ENCODE results near the gene ARIH2. TPM values are rescaled to one million over a fixed set of nuclear protein-coding genes. Genes with fewer than 3 reads are reported as not detected.
"Not testable (repeated sequence)": the region's sequence is repeated elsewhere in the genome, so short reads cannot be mapped to it uniquely, and the experiment has no call there.

ARIH2 gene
- total RNA-seq, 2 donors from 2014 or later = 166 to 201 TPM

GRCh38 chr3:49006408-49007067 is 87.9 kb downstream of the ARIH2 start:
- Mint-ChIP-seq H3K27ac (peak overlapping the region; percentile 99), H3K4me3 (peak overlapping the region; percentile 100), H3K27me3 (no peaks in the 10 kb centered on the region), H3K4me1 (peaks cover 26% of the 10 kb centered on the region), H3K36me3 (ENCODE audit: low read depth) (peaks cover 2% of the 10 kb centered on the region)
- DNase-seq = no peak
- no peaks in the 10 kb centered on the region for H3K9me3 ChIP-seq (ENCODE audit: control insufficient read depth, low read length, poor library complexity, severe bottlenecking)
- ATAC-seq = no peak

- peak; percentile 92 for ATAC-seq
- Mint-ChIP-seq H3K27ac (peak within 1 kb of the TSS; percentile 99), H3K4me3 (peak within 1 kb of the TSS; percentile 100), H3K4me1 (peaks cover 30% of the 10 kb centered on the region), H3K36me3 (ENCODE audit: low read depth) (peaks cover 2% of the 10 kb centered on the region), H3K27me3 (no peaks in the 10 kb centered on the region)
- DNase-seq = peak; percentile 92 to 96 (median 94)
- no peaks in the 10 kb centered on the region for H3K9me3 ChIP-seq (ENCODE audit: control insufficient read depth, low read length, poor library complexity, severe bottlenecking)
Observed at GRCh38 chr3:49007068-49007770, 88.6 kb downstream of the ARIH2 start, which contains the start of gene WDR6. Gene WDR6 (plus strand): TSS chr3:49007391. CDS start chr3:49007432, 41 bp downstream.

- peak overlapping the region; percentile 99 for H3K27ac Mint-ChIP-seq
- ATAC-seq (peak; percentile 58), DNase-seq (peak; percentile 76 to 90 (median 88))
- peaks cover 30% of the 10 kb centered on the region for H3K4me1 Mint-ChIP-seq
- peaks cover 2% of the 10 kb centered on the region for H3K36me3 Mint-ChIP-seq (ENCODE audit: low read depth)
- H3K4me3 Mint-ChIP-seq = peak overlapping the region; percentile 100
- no peaks in the 10 kb centered on the region for H3K27me3 Mint-ChIP-seq
- no peaks in the 10 kb centered on the region for H3K9me3 ChIP-seq (ENCODE audit: control insufficient read depth, low read length, poor library complexity, severe bottlenecking)
Observed at GRCh38 chr3:49007771-49008528, 89.3 kb downstream of the ARIH2 start.

GRCh38 chr3:49008627-49009026 is 90.0 kb downstream of the ARIH2 start:
- H3K27me3 Mint-ChIP-seq; H3K9me3 ChIP-seq (ENCODE audit: control insufficient read depth, low read length, poor library complexity, severe bottlenecking); DNase-seq; H3K36me3 Mint-ChIP-seq (ENCODE audit: low read depth); ATAC-seq: not testable (repeated sequence)
- peaks cover 30% of the 10 kb centered on the region for H3K4me1 Mint-ChIP-seq
- H3K27ac Mint-ChIP-seq = peak overlapping the region; percentile 99
- H3K4me3 Mint-ChIP-seq = peak overlapping the region; percentile 100

GRCh38 chr3:49009396-49009795 is 90.8 kb downstream of the ARIH2 start:
- H3K9me3 ChIP-seq (ENCODE audit: control insufficient read depth, low read length, poor library complexity, severe bottlenecking) = no peaks in the 10 kb centered on the region
- Mint-ChIP-seq H3K36me3 (ENCODE audit: low read depth) (peaks cover 2% of the 10 kb centered on the region), H3K4me1 (peaks cover 27% of the 10 kb centered on the region), H3K27ac (no peak overlapping the region), H3K4me3 (peak overlapping the region; percentile 33), H3K27me3 (no peaks in the 10 kb centered on the region)
- DNase-seq (no peak), ATAC-seq (no peak)

- Mint-ChIP-seq H3K36me3 (ENCODE audit: low read depth) (peaks cover 2% of the 10 kb centered on the region), H3K4me1 (peaks cover 22% of the 10 kb centered on the region)
Observed at GRCh38 chr3:49012441-49013017, 93.9 kb downstream of the ARIH2 start.

GRCh38 chr3:49013113-49013737 is 94.6 kb downstream of the ARIH2 start:
- no peaks in the 10 kb centered on the region for H3K9me3 ChIP-seq (ENCODE audit: control insufficient read depth, low read length, poor library complexity, severe bottlenecking)
- H3K36me3 Mint-ChIP-seq (ENCODE audit: low read depth) = peaks cover 2% of the 10 kb centered on the region
- no peak overlapping the region for H3K4me3 Mint-ChIP-seq
- DNase-seq (no peak), ATAC-seq (no peak)
- H3K4me1 Mint-ChIP-seq = peaks cover 22% of the 10 kb centered on the region
- H3K27ac Mint-ChIP-seq = no peak overlapping the region
- no peaks in the 10 kb centered on the region for H3K27me3 Mint-ChIP-seq

More at GRCh38 chr3:49012441-49013017, 93.9 kb downstream of the ARIH2 start:
- H3K9me3 ChIP-seq (ENCODE audit: control insufficient read depth, low read length, poor library complexity, severe bottlenecking) = no peaks in the 10 kb centered on the region
- no peak for ATAC-seq
- DNase-seq = no peak
- Mint-ChIP-seq H3K27me3 (no peaks in the 10 kb centered on the region), H3K4me3 (no peak overlapping the region), H3K27ac (no peak overlapping the region)

- peaks cover 2% of the 10 kb centered on the region for H3K36me3 Mint-ChIP-seq (ENCODE audit: low read depth)
- peak in 1 of 3 donors; percentile 47 for DNase-seq
Observed at GRCh38 chr3:49013738-49014660, 95.4 kb downstream of the ARIH2 start.

GRCh38 chr3:49015072-49015471 is 96.4 kb downstream of the ARIH2 start:
- Mint-ChIP-seq H3K27ac (no peak overlapping the region), H3K4me3 (no peak overlapping the region)

More at GRCh38 chr3:49013738-49014660, 95.4 kb downstream of the ARIH2 start:
- no peak overlapping the region for H3K27ac Mint-ChIP-seq
- ATAC-seq = peak; percentile 47
- H3K9me3 ChIP-seq (ENCODE audit: control insufficient read depth, low read length, poor library complexity, severe bottlenecking) = no peaks in the 10 kb centered on the region
- no peaks in the 10 kb centered on the region for H3K27me3 Mint-ChIP-seq
- peaks cover 21% of the 10 kb centered on the region for H3K4me1 Mint-ChIP-seq
- no peak overlapping the region for H3K4me3 Mint-ChIP-seq

GRCh38 chr3:49015765-49016164 is 97.1 kb downstream of the ARIH2 start:
- Mint-ChIP-seq H3K4me1 (peaks cover 21% of the 10 kb centered on the region), H3K27ac (no peak overlapping the region), H3K27me3 (no peaks in the 10 kb centered on the region), H3K36me3 (ENCODE audit: low read depth) (peaks cover 2% of the 10 kb centered on the region), H3K4me3 (peak overlapping the region; percentile 33)
- DNase-seq (no peak), ATAC-seq (no peak)
- H3K9me3 ChIP-seq (ENCODE audit: control insufficient read depth, low read length, poor library complexity, severe bottlenecking) = no peaks in the 10 kb centered on the region

More at GRCh38 chr3:49015072-49015471, 96.4 kb downstream of the ARIH2 start:
- Mint-ChIP-seq H3K4me1 (peaks cover 16% of the 10 kb centered on the region), H3K27me3 (no peaks in the 10 kb centered on the region), H3K36me3 (ENCODE audit: low read depth) (peaks cover 2% of the 10 kb centered on the region)
- ATAC-seq (no peak), DNase-seq (no peak)
- no peaks in the 10 kb centered on the region for H3K9me3 ChIP-seq (ENCODE audit: control insufficient read depth, low read length, poor library complexity, severe bottlenecking)

- Mint-ChIP-seq H3K27me3 (no peaks in the 10 kb centered on the region), H3K27ac (peak overlapping the region; percentile 93), H3K4me1 (peaks cover 24% of the 10 kb centered on the region), H3K36me3 (ENCODE audit: low read depth) (peaks cover 4% of the 10 kb centered on the region), H3K4me3 (peak overlapping the region; percentile 33)
- H3K9me3 ChIP-seq (ENCODE audit: control insufficient read depth, low read length, poor library complexity, severe bottlenecking) = no peaks in the 10 kb centered on the region
- no peak for DNase-seq
- no peak for ATAC-seq
Observed at GRCh38 chr3:49016414-49017228, 98.0 kb downstream of the ARIH2 start.
